ENCODE measurements around the gene FSHR. TPM values are rescaled to one million over a fixed set of nuclear protein-coding genes. Genes with fewer than 3 reads are reported as not detected.

FSHR gene
- total and polyA plus RNA-seq, 4 donors: not detected

DNA sequence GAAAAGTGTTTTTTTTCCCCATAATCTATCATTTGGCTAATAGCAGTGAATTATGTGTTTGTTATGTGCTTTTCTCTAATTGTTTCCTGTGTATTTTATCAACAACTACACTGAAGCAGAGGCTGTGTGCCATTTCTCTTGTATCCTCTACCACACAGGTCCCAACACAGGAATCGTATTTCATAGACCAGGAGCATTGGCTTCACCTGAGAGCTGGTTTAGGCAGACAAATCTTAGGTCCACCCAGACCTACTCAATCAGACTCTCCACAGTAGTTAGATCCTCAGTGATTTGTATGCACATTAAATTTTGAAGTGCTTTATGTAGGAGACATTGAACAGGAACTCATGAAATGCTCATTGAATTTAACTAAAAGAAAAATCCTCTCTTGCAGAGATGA is 109.2 kb downstream of the FSHR start:
- Histone ChIP-seq H3K27ac (ENCODE audit: low read depth in 1 of 2, low read length in 2 of 2) (no peak overlapping the region), H3K4me3 (ENCODE audit: low read depth in 1 of 3, low read length in 3 of 3) (no peak overlapping the region), H3K4me1 (ENCODE audit: control insufficient read depth in 4 of 4, insufficient read depth in 4 of 4, low read length in 3 of 4) (no peaks in the 10 kb centered on the region), H3K27me3 (ENCODE audit: control insufficient read depth in 4 of 4, insufficient read depth in 4 of 4, low read length in 3 of 4) (no peaks in the 10 kb centered on the region), H3K36me3 (ENCODE audit: control insufficient read depth in 4 of 4, insufficient read depth in 3 of 4, low read depth in 1 of 4, low read length in 3 of 4) (no peaks in the 10 kb centered on the region), H3K9me3 (ENCODE audit: control insufficient read depth in 4 of 4, low read length in 3 of 4) (no peaks in the 10 kb centered on the region), H3K9ac (ENCODE audit: low read depth in 1 of 2, low read length in 2 of 2) (no peak overlapping the region)
- DNase-seq (ENCODE audit: low spot score): no peak
- 81% methylated on average over 1 of the region's 1 CpG for WGBS
- no peak for TF ChIP-seq SP1 (IDR thresholded peaks at IDR 0.05)
- TF ChIP-seq HNF4G (IDR thresholded peaks at IDR 0.05): no peak
- TF ChIP-seq, protein P1, sequence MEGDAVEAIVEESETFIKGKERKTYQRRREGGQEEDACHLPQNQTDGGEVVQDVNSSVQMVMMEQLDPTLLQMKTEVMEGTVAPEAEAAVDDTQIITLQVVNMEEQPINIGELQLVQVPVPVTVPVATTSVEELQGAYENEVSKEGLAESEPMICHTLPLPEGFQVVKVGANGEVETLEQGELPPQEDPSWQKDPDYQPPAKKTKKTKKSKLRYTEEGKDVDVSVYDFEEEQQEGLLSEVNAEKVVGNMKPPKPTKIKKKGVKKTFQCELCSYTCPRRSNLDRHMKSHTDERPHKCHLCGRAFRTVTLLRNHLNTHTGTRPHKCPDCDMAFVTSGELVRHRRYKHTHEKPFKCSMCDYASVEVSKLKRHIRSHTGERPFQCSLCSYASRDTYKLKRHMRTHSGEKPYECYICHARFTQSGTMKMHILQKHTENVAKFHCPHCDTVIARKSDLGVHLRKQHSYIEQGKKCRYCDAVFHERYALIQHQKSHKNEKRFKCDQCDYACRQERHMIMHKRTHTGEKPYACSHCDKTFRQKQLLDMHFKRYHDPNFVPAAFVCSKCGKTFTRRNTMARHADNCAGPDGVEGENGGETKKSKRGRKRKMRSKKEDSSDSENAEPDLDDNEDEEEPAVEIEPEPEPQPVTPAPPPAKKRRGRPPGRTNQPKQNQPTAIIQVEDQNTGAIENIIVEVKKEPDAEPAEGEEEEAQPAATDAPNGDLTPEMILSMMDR (IDR thresholded peaks at IDR 0.05; ENCODE audit: low read depth, low read length, missing input control): no peak
- TF ChIP-seq YY1 (IDR thresholded peaks at IDR 0.05): no peak
- TF ChIP-seq FOXA2 (IDR thresholded peaks at IDR 0.05): no peak
- TF ChIP-seq JUND (IDR thresholded peaks at IDR 0.05): no peak
- TF ChIP-seq, protein P2, sequence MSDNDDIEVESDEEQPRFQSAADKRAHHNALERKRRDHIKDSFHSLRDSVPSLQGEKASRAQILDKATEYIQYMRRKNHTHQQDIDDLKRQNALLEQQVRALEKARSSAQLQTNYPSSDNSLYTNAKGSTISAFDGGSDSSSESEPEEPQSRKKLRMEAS (IDR thresholded peaks at IDR 0.05): no peak
- TF ChIP-seq RAD21 (IDR thresholded peaks at IDR 0.05): no peak
- no peak for TF ChIP-seq NR2F2 (IDR thresholded peaks at IDR 0.05)
- TF ChIP-seq, protein P3, sequence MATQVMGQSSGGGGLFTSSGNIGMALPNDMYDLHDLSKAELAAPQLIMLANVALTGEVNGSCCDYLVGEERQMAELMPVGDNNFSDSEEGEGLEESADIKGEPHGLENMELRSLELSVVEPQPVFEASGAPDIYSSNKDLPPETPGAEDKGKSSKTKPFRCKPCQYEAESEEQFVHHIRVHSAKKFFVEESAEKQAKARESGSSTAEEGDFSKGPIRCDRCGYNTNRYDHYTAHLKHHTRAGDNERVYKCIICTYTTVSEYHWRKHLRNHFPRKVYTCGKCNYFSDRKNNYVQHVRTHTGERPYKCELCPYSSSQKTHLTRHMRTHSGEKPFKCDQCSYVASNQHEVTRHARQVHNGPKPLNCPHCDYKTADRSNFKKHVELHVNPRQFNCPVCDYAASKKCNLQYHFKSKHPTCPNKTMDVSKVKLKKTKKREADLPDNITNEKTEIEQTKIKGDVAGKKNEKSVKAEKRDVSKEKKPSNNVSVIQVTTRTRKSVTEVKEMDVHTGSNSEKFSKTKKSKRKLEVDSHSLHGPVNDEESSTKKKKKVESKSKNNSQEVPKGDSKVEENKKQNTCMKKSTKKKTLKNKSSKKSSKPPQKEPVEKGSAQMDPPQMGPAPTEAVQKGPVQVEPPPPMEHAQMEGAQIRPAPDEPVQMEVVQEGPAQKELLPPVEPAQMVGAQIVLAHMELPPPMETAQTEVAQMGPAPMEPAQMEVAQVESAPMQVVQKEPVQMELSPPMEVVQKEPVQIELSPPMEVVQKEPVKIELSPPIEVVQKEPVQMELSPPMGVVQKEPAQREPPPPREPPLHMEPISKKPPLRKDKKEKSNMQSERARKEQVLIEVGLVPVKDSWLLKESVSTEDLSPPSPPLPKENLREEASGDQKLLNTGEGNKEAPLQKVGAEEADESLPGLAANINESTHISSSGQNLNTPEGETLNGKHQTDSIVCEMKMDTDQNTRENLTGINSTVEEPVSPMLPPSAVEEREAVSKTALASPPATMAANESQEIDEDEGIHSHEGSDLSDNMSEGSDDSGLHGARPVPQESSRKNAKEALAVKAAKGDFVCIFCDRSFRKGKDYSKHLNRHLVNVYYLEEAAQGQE (IDR thresholded peaks at IDR 0.05): no peak
- no peak for TF ChIP-seq RXRA (IDR thresholded peaks at IDR 0.05)
- TF ChIP-seq, protein P4, sequence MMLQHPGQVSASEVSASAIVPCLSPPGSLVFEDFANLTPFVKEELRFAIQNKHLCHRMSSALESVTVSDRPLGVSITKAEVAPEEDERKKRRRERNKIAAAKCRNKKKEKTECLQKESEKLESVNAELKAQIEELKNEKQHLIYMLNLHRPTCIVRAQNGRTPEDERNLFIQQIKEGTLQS (IDR thresholded peaks at IDR 0.05): no peak
- TF ChIP-seq, protein P5, sequence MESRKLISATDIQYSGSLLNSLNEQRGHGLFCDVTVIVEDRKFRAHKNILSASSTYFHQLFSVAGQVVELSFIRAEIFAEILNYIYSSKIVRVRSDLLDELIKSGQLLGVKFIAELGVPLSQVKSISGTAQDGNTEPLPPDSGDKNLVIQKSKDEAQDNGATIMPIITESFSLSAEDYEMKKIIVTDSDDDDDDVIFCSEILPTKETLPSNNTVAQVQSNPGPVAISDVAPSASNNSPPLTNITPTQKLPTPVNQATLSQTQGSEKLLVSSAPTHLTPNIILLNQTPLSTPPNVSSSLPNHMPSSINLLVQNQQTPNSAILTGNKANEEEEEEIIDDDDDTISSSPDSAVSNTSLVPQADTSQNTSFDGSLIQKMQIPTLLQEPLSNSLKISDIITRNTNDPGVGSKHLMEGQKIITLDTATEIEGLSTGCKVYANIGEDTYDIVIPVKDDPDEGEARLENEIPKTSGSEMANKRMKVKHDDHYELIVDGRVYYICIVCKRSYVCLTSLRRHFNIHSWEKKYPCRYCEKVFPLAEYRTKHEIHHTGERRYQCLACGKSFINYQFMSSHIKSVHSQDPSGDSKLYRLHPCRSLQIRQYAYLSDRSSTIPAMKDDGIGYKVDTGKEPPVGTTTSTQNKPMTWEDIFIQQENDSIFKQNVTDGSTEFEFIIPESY (IDR thresholded peaks at IDR 0.05): no peak
- TF ChIP-seq GABPA (IDR thresholded peaks at IDR 0.05 in 1 of 2, conservative IDR thresholded peaks at IDR 0.05 in 1 of 2): no peak
- TF ChIP-seq TAF1 (conservative IDR thresholded peaks at IDR 0.05): no peak
- TF ChIP-seq HNF4A (conservative IDR thresholded peaks at IDR 0.05): no peak
